C4-2B (cell line): ENCODE data around the gene GFRA1.

ENCODE experiments used
- ZFX ChIP-seq: fragments of 450-650 bp; IDR thresholded peaks from 2 replicates; pipeline ENCODE4 v1.6.1; 2017
- TF ChIP-seq, protein P1 (sequence below): fragments of 450-650 bp; conservative IDR thresholded peaks from 2 replicates; pipeline ENCODE4 v1.5.1; 2017; ENCODE audit warnings: mild to moderate bottlenecking

GRCh38 chr10:116278846-116279245, 5.8 kb upstream of the GFRA1 start:
- TF ChIP-seq, protein P1, sequence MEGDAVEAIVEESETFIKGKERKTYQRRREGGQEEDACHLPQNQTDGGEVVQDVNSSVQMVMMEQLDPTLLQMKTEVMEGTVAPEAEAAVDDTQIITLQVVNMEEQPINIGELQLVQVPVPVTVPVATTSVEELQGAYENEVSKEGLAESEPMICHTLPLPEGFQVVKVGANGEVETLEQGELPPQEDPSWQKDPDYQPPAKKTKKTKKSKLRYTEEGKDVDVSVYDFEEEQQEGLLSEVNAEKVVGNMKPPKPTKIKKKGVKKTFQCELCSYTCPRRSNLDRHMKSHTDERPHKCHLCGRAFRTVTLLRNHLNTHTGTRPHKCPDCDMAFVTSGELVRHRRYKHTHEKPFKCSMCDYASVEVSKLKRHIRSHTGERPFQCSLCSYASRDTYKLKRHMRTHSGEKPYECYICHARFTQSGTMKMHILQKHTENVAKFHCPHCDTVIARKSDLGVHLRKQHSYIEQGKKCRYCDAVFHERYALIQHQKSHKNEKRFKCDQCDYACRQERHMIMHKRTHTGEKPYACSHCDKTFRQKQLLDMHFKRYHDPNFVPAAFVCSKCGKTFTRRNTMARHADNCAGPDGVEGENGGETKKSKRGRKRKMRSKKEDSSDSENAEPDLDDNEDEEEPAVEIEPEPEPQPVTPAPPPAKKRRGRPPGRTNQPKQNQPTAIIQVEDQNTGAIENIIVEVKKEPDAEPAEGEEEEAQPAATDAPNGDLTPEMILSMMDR, result no peak
- TF ChIP-seq ZFX, result no peak
